Motor neuron (in vitro differentiated cells): ENCODE measurements around the gene RBFOX2. TPM values are rescaled to one million over a fixed set of nuclear protein-coding genes. Genes with fewer than 3 reads are reported as not detected.

Experiments used
- ATAC-seq, 8 experiments: fragments of 200-7000 bp; cut with Tn5 transposase; replicated peaks in 6 of 8; 2 replicates each; pipeline ENCODE4 v1.8.0; 2021; ENCODE audit warnings: mild to moderate bottlenecking in 8 of 8, moderate library complexity in 8 of 8
- H3K27ac ChIP-seq, 2 donors: fragments of 250-450 bp; sonication (Bioruptor Pico); 2 replicates each; pipeline ENCODE4 v1.9.0; 2021; ENCODE audit warnings: antibody characterized with exemption in 2 of 2, mild to moderate bottlenecking in 2 of 2, moderate library complexity in 1 of 2
- H3K4me1 ChIP-seq, 2 donors: fragments of 250-450 bp; sonication (Bioruptor Pico); replicated peaks in 1 of 2; 2 replicates each; pipeline ENCODE4 v1.6.1; 2021; ENCODE audit warnings: antibody characterized with exemption in 2 of 2, mild to moderate bottlenecking in 2 of 2, moderate library complexity in 1 of 2
- H3K4me3 ChIP-seq, 5 donors: fragments of 250-450 bp; sonication (Bioruptor Pico); 2 replicates each; pipeline ENCODE4 v1.9.0; 2021; ENCODE audit warnings: antibody characterized with exemption in 5 of 5, mild to moderate bottlenecking in 5 of 5, moderate library complexity in 4 of 5
- WGBS, 10 experiments: fragments of 450-650 bp; shearing (Covaris generic); methylation state at CpG; one replicate each; pipeline ENCODE4 v1.0.0; 2022; 5-methylcytosine and 5-hydroxymethylcytosine counted together
- in situ Hi-C, 9 experiments: fragments of 400-800 bp; cut with MboI; loops; one replicate each; pipeline ENCODE4 v1.15.0; 2021; ENCODE audit warnings: low sequenced_read_pairs in 9 of 9, low pct_unique_long_range_greater_than_20kb in 2 of 9; ENCODE audit not compliant: unreplicated experiment in 9 of 9
- total RNA-seq, 8 experiments: library from RNA; unstranded; fragments of 300-600 nt; gene quantifications; 2 replicates each; pipeline versions ENCODE4 v1.2.3 to v1.2.4, GENCODE V29; 2022

Gene RBFOX2
- total RNA-seq, 8 experiments from 2014 or later: 105 to 229 (median 174) TPM

- WGBS, 10 experiments: 80 to 100% (median 100%) methylated on average over 1 to 2 of the region's 2 CpGs; no CpG with 5 or more reads in 3 of the 10 experiments
- Histone ChIP-seq H3K27ac (no peak overlapping the region), H3K4me1 (peaks cover 16% of the 10 kb centered on the region in 2 donors), H3K4me3 (no peak overlapping the region)
- ATAC-seq: no peak
- in situ Hi-C loops: loop anchor here in 1 of 9 experiments (25.0 kb wide), 1 partner anchor 275 kb away; the partner anchor contains the start of gene APOL6
Observed at GRCh38 chr22:35911877-35912276, 116.7 kb downstream of the RBFOX2 start.

- Histone ChIP-seq H3K4me3 (no peak overlapping the region), H3K4me1 (peaks cover 13 to 16% of the 10 kb centered on the region in 2 donors), H3K27ac (no peak overlapping the region)
- 0 to 80% (median 45%) methylated on average over 1 to 2 of the region's 2 CpGs for WGBS, 10 experiments
- in situ Hi-C loops: loop anchor here in 1 of 9 experiments (25.0 kb wide), 1 partner anchor 274 kb away; the partner anchor contains the start of gene APOL6
- no peak for ATAC-seq
Observed at GRCh38 chr22:35910926-35911325, 117.7 kb downstream of the RBFOX2 start.

DNA sequence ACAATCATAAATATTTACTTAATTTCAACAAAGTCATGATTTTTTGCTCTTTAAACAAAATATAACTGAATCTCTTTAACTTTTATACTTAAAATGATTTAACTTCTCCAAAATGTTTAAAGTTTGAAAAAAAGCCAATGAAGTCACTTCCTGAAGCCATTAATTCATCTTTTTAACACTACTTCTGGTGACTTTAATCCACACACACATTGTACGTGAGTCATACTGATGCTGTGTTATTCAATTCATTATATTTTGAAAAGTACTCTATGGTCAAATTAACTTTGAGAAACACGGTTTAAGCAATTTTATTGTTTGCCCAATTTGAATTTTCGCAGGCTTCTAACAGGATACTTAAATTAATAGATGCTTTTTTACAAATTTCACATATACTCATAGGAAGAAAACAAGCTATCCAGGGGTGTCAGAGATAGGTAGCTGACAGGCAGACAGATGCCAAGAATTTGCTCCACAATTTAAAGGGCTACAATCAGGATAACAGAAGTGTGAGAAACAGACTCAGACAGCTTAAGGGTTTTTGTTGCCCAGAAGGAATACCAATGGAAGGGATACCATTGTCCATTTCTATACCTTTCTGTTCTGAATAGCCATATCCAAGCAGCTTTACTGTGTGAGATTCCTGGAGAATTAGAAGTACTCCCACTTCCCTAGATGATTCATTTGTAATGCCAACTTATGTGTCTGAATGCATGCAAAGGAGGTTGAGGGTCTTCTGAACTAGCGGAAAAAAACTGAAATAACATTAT is 118.4 kb downstream of the RBFOX2 start:
- H3K27ac ChIP-seq: no peak overlapping the region
- H3K4me3 ChIP-seq: no peak overlapping the region
- H3K4me1 ChIP-seq: peaks cover 7 to 16% of the 10 kb centered on the region in 2 donors
- 28 to 100% (median 87%) methylated on average over 2 to 4 of the region's 4 CpGs for WGBS, 10 experiments
- ATAC-seq: no peak
- in situ Hi-C loops: loop anchor here in 1 of 9 experiments (25.0 kb wide), 1 partner anchor 273 kb away; the partner anchor contains the start of gene APOL6

DNA sequence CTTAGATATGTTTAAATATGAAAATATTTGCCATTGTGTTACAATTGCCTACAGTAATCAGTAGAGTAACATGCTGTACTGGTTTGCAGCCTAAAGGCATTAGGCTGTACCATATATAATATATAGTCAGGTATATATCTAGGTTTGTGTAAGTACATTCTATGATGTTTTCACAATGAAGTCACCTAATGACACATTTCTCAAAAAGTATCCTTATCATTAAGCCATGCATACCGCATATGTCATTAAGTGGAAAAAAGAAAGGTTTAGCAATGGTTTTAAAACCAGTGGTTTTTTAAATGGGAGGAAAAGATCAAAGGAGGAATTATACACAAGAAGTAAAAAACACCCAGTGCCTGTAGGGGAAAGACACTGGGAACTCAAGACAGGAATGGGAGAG is 122.7 kb downstream of the RBFOX2 start:
- H3K27ac ChIP-seq: no peak overlapping the region
- 82 to 100% (median 100%) methylated on average over 1 of the region's 1 CpG; no CpG with 5 or more reads in 2 of the 10 experiments for WGBS, 10 experiments
- no peak overlapping the region for H3K4me3 ChIP-seq
- H3K4me1 ChIP-seq: peaks cover 0 to 7% of the 10 kb centered on the region in 2 donors
- ATAC-seq: no peak
- in situ Hi-C loops: loop anchor here in 1 of 9 experiments (25.0 kb wide), 1 partner anchor 269 kb away; the partner anchor contains the start of gene APOL6

GRCh38 chr22:35904752-35905151 is 123.9 kb downstream of the RBFOX2 start:
- in situ Hi-C loops: loop anchor here in 1 of 9 experiments (25.0 kb wide), 1 partner anchor 267 kb away; the partner anchor contains the start of gene APOL6
- 64 to 100% (median 89%) methylated on average over 1 to 6 of the region's 6 CpGs for WGBS, 10 experiments
- H3K27ac ChIP-seq: no peak overlapping the region
- ATAC-seq: no peak
- no peak overlapping the region for H3K4me3 ChIP-seq
- H3K4me1 ChIP-seq: peaks cover 0 to 7% of the 10 kb centered on the region in 2 donors

GRCh38 chr22:35904336-35904692 is 124.3 kb downstream of the RBFOX2 start:
- WGBS, 10 experiments: 57 to 100% (median 100%) methylated on average over 1 to 2 of the region's 2 CpGs
- Histone ChIP-seq H3K4me1 (peaks cover 0 to 7% of the 10 kb centered on the region in 2 donors), H3K27ac (no peak overlapping the region), H3K4me3 (no peak overlapping the region)
- ATAC-seq: no peak
- in situ Hi-C loops: loop anchor here in 1 of 9 experiments (25.0 kb wide), 1 partner anchor 267 kb away; the partner anchor contains the start of gene APOL6

DNA sequence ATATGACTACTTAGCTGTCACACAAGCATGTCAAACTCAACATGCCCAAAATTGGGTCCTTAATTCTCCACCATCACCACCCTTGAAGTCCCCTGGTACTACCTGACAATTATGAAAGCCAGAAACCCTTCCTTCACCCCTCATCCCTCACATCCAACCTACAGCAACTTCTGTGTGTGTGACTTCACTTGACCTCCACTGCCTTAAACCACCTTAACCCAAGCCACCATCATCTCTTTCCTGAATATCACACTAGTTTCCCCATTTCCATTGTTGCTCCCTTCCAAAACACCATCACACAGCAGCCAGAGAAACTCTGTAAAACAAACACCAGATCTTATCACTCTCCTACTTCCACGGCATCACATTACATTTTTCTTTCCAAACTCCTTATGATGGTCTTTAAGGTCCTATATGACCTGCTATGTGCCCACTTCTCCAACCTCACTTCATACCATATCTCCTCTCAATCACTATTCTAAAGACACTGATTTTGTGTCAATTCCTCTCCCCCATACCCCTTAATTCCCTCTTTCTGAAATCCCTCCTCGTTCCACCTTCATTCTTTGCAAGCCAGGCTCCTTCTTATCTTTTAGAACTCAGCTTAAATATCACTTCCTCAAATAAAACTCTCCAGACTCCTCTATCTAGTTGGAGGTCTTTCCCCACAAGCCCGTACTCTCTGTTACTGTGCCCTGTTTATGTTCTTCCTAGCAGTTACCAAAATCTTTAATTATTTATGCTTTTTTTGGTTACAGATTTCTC is 124.9 kb downstream of the RBFOX2 start:
- Histone ChIP-seq H3K27ac (no peak overlapping the region), H3K4me3 (no peak overlapping the region), H3K4me1 (peaks cover 0 to 7% of the 10 kb centered on the region in 2 donors)
- in situ Hi-C loops: loop anchor here in 1 of 9 experiments (25.0 kb wide), 1 partner anchor 266 kb away; the partner anchor contains the start of gene APOL6
- 88 to 100% (median 100%) methylated on average over 1 to 3 of the region's 3 CpGs for WGBS, 10 experiments
- no peak for ATAC-seq

DNA sequence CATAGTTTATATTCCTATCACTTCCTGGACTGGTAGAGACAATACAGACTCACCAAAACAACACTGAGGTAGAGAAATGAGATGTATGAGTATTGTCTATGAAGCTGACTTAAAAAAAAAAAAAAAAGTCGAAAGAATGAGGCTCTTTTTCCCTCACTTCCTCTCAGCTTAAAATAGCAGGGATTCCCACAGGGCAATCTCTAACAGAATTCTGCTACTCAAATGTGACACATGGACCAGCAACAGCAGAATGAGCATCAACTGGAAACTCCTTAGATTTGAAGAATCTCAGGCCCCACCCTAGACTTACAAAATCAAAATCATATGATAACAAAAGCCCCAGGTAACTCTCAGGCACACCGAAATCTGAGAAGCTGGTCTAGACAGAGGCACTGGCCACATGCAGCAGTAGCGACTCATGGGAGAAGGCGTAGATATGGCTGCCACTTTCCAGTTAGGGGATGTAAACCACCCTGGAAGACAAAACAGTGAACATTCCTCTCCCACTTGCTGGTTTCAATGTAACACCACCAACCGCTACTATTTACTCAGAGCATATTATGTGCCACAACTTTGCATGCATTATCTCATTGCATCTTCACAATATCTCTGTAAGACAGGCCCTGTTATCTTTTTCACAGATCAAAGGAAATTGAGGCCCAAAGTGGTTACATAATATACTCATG is 128.0 kb downstream of the RBFOX2 start:
- 20 to 100% (median 72%) methylated on average over 1 to 5 of the region's 5 CpGs; no CpG with 5 or more reads in 2 of the 10 experiments for WGBS, 10 experiments
- ATAC-seq: peak in 1 of 8 experiments; percentile 54
- Histone ChIP-seq H3K27ac (no peak overlapping the region), H3K4me3 (no peak overlapping the region), H3K4me1 (peaks cover 0 to 5% of the 10 kb centered on the region in 2 donors)
- in situ Hi-C loops: loop anchor here in 1 of 9 experiments (25.0 kb wide), 1 partner anchor 263 kb away; the partner anchor contains the start of gene APOL6

DNA sequence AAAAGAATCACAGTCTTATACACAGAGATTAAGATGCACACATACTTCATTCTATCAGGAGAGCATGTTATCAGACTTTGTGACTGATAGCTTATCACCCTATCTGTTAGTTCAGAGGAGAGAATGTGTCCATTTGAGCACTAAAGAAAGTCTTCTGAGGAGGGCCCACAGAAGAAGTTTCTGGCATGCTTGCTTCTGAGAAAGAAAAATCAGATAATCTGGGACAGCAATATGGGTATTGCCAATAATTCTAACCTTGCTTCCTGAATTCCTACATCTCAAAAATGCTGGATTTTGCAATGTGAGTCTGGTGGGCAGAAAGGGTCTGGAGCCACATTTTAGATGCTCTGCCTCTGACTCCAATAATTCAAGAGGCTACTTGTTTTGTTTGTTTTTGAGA is 128.9 kb downstream of the RBFOX2 start:
- no peak for ATAC-seq
- in situ Hi-C loops: loop anchor here in 1 of 9 experiments (25.0 kb wide), 1 partner anchor 262 kb away; the partner anchor contains the start of gene APOL6
- H3K4me3 ChIP-seq: no peak overlapping the region
- H3K27ac ChIP-seq: no peak overlapping the region
- peaks cover 0 to 4% of the 10 kb centered on the region in 2 donors for H3K4me1 ChIP-seq

DNA sequence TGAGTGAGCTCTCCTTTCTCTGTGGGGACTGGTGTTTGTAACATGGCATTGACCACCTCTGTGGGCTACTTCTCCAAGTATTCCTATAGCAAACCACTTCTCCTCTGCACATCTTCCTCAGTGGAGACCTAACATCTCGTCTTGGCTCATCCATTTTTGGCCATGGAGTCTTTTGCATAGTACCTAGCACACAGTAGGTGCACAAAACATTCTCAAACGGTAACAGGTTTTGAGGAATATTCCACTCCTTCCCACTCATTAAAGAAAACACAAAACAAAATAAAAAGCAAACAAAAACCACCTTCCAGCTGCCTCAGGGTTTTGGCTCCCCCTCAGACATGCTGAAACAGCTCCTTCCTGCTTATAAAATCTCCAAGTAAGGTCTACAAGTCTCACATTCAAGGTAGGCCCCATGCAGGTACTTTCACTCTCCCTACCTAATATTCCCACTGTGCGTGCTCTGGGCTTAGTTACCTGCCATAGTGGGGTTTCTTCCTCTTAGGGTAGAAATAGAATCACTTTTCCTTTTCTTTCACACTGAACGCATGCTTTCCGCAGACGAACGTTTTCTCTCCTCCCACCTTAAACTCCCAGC is 132.4 kb downstream of the RBFOX2 start:
- in situ Hi-C loops: no loop called here
- H3K4me3 ChIP-seq: no peak overlapping the region
- ATAC-seq: no peak
- peaks cover 0 to 12% of the 10 kb centered on the region in 2 donors for H3K4me1 ChIP-seq
- H3K27ac ChIP-seq: no peak overlapping the region
- 50 to 100% (median 90%) methylated on average over 2 to 7 of the region's 7 CpGs; no CpG with 5 or more reads in 2 of the 10 experiments for WGBS, 10 experiments

DNA sequence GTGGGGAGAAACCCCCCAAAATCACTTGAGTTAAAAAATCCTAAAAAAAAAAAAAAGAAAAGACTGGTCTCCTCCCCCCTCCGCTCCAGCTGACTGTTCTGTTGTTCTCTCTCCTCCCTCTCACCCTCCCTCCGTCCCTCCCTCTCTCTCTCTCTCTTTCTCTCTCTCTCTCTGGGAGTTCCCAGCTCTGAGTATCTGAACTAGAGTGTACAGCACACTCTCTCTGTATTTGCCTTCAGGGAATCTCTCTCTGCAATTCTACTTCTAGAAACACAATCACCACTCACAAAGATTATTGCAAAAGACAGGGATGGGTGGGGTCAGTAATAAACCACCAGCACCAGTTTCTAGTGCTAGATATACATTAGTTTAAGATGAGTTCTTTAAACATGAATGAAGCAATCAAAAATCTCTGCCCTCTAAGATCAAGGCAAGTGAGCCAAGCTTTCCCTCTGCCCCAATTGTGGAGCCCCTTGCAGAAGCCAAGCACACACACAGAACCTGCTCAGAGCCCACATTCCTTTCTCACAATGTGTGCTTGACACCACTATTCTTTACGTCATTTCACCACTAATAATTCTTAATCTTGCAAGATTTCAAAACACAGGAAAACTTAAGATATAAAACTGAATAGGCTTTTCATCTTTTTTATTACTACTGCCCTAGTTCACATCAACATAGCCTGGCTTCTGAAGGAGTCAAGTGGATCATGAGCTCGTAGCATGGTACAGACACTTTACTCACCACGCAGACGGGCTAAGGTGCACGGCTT is 133.5 kb downstream of the RBFOX2 start:
- Histone ChIP-seq H3K4me1 (peaks cover 0 to 12% of the 10 kb centered on the region in 2 donors), H3K27ac (no peak overlapping the region), H3K4me3 (no peak overlapping the region)
- 46 to 96% (median 87%) methylated on average over 4 to 6 of the region's 7 CpGs; no CpG with 5 or more reads in 3 of the 10 experiments for WGBS, 10 experiments
- in situ Hi-C loops: no loop called here
- peak; percentile 74 to 99 (median 89) for ATAC-seq
